SIG-M5 treated with dmso at 0.1 percent for 504 hours (cell line): ENCODE data around the gene OIP5.
"Not testable (repeated sequence)": the region's sequence is repeated elsewhere in the genome, so short reads cannot be mapped to it uniquely, and the experiment has no call there.

Experiments used
- DNase-seq: peaks from one replicate; lab custom pipeline; 2025; ENCODE audit not compliant: unreplicated experiment; lab: John Stamatoyannopoulos, UW

Gene OIP5

GRCh38 chr15:41332194-41333025, at the start of gene OIP5, which contains the start of gene NUSAP1:
Gene OIP5 (minus strand): TSS chr15:41332591. CDS start chr15:41332561, 30 bp downstream.
Gene NUSAP1 (plus strand): TSS chr15:41332881. CDS start chr15:41332958, 77 bp downstream.
- peak; percentile 99 for DNase-seq

- no peak for DNase-seq
Observed at GRCh38 chr15:41377978-41378377, 45.6 kb upstream of the OIP5 start.

- DNase-seq: no peak
Observed at GRCh38 chr15:41367418-41367817, 35.0 kb upstream of the OIP5 start.

GRCh38 chr15:41354371-41354770, 22.0 kb upstream of the OIP5 start:
- no peak for DNase-seq

GRCh38 chr15:41350057-41350717, 17.8 kb upstream of the OIP5 start:
- no peak for DNase-seq

- no peak for DNase-seq
Observed at GRCh38 chr15:41347236-41347635, 14.8 kb upstream of the OIP5 start.

GRCh38 chr15:41341519-41341918, 9.1 kb upstream of the OIP5 start:
- no peak for DNase-seq

GRCh38 chr15:41340189-41340695, 7.9 kb upstream of the OIP5 start:
- DNase-seq: no peak

GRCh38 chr15:41337631-41338522, 5.5 kb upstream of the OIP5 start:
- peak; percentile 18 for DNase-seq

GRCh38 chr15:41337047-41337446, 4.7 kb upstream of the OIP5 start:
- DNase-seq: no peak

- DNase-seq: no peak
Observed at GRCh38 chr15:41336549-41336948, 4.2 kb upstream of the OIP5 start.

- no peak for DNase-seq
Observed at GRCh38 chr15:41334293-41335120, 2.1 kb upstream of the OIP5 start.

GRCh38 chr15:41333026-41333562, 703 bp upstream of the OIP5 start:
- DNase-seq: peak; percentile 59

GRCh38 chr15:41331833-41332193, 578 bp downstream of the OIP5 start:
- DNase-seq: no peak

- no peak for DNase-seq
Observed at GRCh38 chr15:41331281-41331680, 1.1 kb downstream of the OIP5 start.

GRCh38 chr15:41323611-41324010, 8.8 kb downstream of the OIP5 start:
- no peak for DNase-seq

- not testable (repeated sequence) for DNase-seq
Observed at GRCh38 chr15:41320805-41321330, 11.5 kb downstream of the OIP5 start.

GRCh38 chr15:41309226-41309905, 23.0 kb downstream of the OIP5 start:
- no peak for DNase-seq

- DNase-seq: no peak
Observed at GRCh38 chr15:41307679-41308078, 24.7 kb downstream of the OIP5 start.
